IPS-20b (cell line): ENCODE results near the gene ATP8A2.

ENCODE experiments used
- H3K27ac ChIP-seq: one replicate; pipeline ENCODE4 v1.5.1; 2013; ENCODE audit warnings: low read length
- H3K27me3 ChIP-seq: 2 replicates; pipeline ENCODE4 v1.6.1; 2013; ENCODE audit warnings: mild to moderate bottlenecking, low read length, inconsistent platforms; ENCODE audit not compliant: insufficient read depth
- H3K36me3 ChIP-seq: 2 replicates; pipeline ENCODE4 v1.6.1; 2013; ENCODE audit warnings: low read depth, mild to moderate bottlenecking, inconsistent platforms, low read length, moderate library complexity; ENCODE audit not compliant: insufficient read depth
- H3K4me1 ChIP-seq: 2 replicates; pipeline ENCODE4 v1.6.1; 2013; ENCODE audit warnings: mild to moderate bottlenecking, control low read depth, inconsistent platforms, low read length, moderate library complexity; ENCODE audit not compliant: insufficient read depth
- H3K4me3 ChIP-seq: 2 replicates; pipeline ENCODE4 v1.5.1; 2013; ENCODE audit warnings: mild to moderate bottlenecking, low read length, inconsistent platforms
- H3K9ac ChIP-seq: 2 replicates; pipeline ENCODE4 v1.6.1; 2013; ENCODE audit warnings: low read depth, mild to moderate bottlenecking, inconsistent platforms, low read length, moderate library complexity
- H3K9me3 ChIP-seq: 2 replicates; pipeline ENCODE4 v1.6.1; 2013; ENCODE audit warnings: mild to moderate bottlenecking, low read depth, low read length, inconsistent platforms; ENCODE audit not compliant: insufficient read depth

ATP8A2 gene

GRCh38 chr13:25422153-25422552 lies 50.4 kb downstream of the ATP8A2 start:
- no peak overlapping the region for H3K27ac ChIP-seq
- H3K4me3 ChIP-seq, result no peak overlapping the region
- H3K9me3 ChIP-seq, result peaks cover 6% of the 10 kb centered on the region; the same call in 1 of the 2 replicates
- H3K9ac ChIP-seq, result no peak overlapping the region
- no peaks in the 10 kb centered on the region for H3K36me3 ChIP-seq
- no peaks in the 10 kb centered on the region for H3K27me3 ChIP-seq
- H3K4me1 ChIP-seq, result peaks cover 19% of the 10 kb centered on the region

- peaks cover 10% of the 10 kb centered on the region; the same call in 1 of the 2 replicates for H3K4me1 ChIP-seq
- H3K4me3 ChIP-seq, result no peak overlapping the region
- H3K27me3 ChIP-seq, result no peaks in the 10 kb centered on the region
- H3K9ac ChIP-seq, result no peak overlapping the region
- no peaks in the 10 kb centered on the region for H3K36me3 ChIP-seq
- peaks cover 13% of the 10 kb centered on the region; the same call in 1 of the 2 replicates for H3K9me3 ChIP-seq
- H3K27ac ChIP-seq, result no peak overlapping the region
Observed at GRCh38 chr13:25423831-25424230, 52.1 kb downstream of the ATP8A2 start.

- Histone ChIP-seq H3K4me1 (no peaks in the 10 kb centered on the region), H3K9ac (no peak overlapping the region), H3K27me3 (no peaks in the 10 kb centered on the region)
Observed at GRCh38 chr13:25429466-25429865, 57.7 kb downstream of the ATP8A2 start.

GRCh38 chr13:25432691-25433090 lies 60.9 kb downstream of the ATP8A2 start:
- no peaks in the 10 kb centered on the region for H3K4me1 ChIP-seq
- no peak overlapping the region for H3K27ac ChIP-seq
- peaks cover under 1% of the 10 kb centered on the region; the same call in 1 of the 2 replicates for H3K9me3 ChIP-seq
- no peaks in the 10 kb centered on the region for H3K27me3 ChIP-seq
- H3K4me3 ChIP-seq, result no peak overlapping the region
- no peaks in the 10 kb centered on the region for H3K36me3 ChIP-seq
- no peak overlapping the region for H3K9ac ChIP-seq

More at GRCh38 chr13:25429466-25429865, 57.7 kb downstream of the ATP8A2 start:
- Histone ChIP-seq H3K36me3 (no peaks in the 10 kb centered on the region), H3K4me3 (no peak overlapping the region), H3K27ac (no peak overlapping the region), H3K9me3 (peaks cover 13% of the 10 kb centered on the region; the same call in 1 of the 2 replicates)

- Histone ChIP-seq H3K9me3 (no peaks in the 10 kb centered on the region), H3K27ac (no peak overlapping the region), H3K36me3 (no peaks in the 10 kb centered on the region), H3K4me1 (no peaks in the 10 kb centered on the region), H3K9ac (no peak overlapping the region), H3K27me3 (no peaks in the 10 kb centered on the region), H3K4me3 (no peak overlapping the region)
Observed at GRCh38 chr13:25440061-25440460, 68.3 kb downstream of the ATP8A2 start.

GRCh38 chr13:25446261-25446660 lies 74.5 kb downstream of the ATP8A2 start:
- H3K9me3 ChIP-seq, result no peaks in the 10 kb centered on the region

GRCh38 chr13:25447396-25447795 lies 75.6 kb downstream of the ATP8A2 start:
- Histone ChIP-seq H3K27me3 (no peaks in the 10 kb centered on the region), H3K9ac (no peak overlapping the region)

More at GRCh38 chr13:25446261-25446660, 74.5 kb downstream of the ATP8A2 start:
- H3K4me1 ChIP-seq, result no peaks in the 10 kb centered on the region
- no peak overlapping the region for H3K9ac ChIP-seq
- H3K36me3 ChIP-seq, result no peaks in the 10 kb centered on the region
- no peak overlapping the region for H3K27ac ChIP-seq
- H3K27me3 ChIP-seq, result no peaks in the 10 kb centered on the region
- H3K4me3 ChIP-seq, result no peak overlapping the region

GRCh38 chr13:25453850-25454365 lies 82.1 kb downstream of the ATP8A2 start:
- Histone ChIP-seq H3K4me1 (no peaks in the 10 kb centered on the region), H3K9me3 (no peaks in the 10 kb centered on the region), H3K27ac (no peak overlapping the region), H3K9ac (no peak overlapping the region), H3K4me3 (no peak overlapping the region), H3K27me3 (no peaks in the 10 kb centered on the region), H3K36me3 (no peaks in the 10 kb centered on the region)

More at GRCh38 chr13:25447396-25447795, 75.6 kb downstream of the ATP8A2 start:
- Histone ChIP-seq H3K9me3 (no peaks in the 10 kb centered on the region), H3K4me3 (no peak overlapping the region), H3K27ac (no peak overlapping the region), H3K4me1 (no peaks in the 10 kb centered on the region), H3K36me3 (no peaks in the 10 kb centered on the region)

GRCh38 chr13:25455146-25455545 lies 83.4 kb downstream of the ATP8A2 start:
- no peaks in the 10 kb centered on the region for H3K27me3 ChIP-seq
- no peak overlapping the region for H3K4me3 ChIP-seq
- no peak overlapping the region for H3K27ac ChIP-seq
- H3K9me3 ChIP-seq, result no peaks in the 10 kb centered on the region
- H3K4me1 ChIP-seq, result no peaks in the 10 kb centered on the region
- no peak overlapping the region for H3K9ac ChIP-seq
- no peaks in the 10 kb centered on the region for H3K36me3 ChIP-seq

- Histone ChIP-seq H3K4me1 (no peaks in the 10 kb centered on the region), H3K9me3 (no peaks in the 10 kb centered on the region), H3K9ac (no peak overlapping the region), H3K27ac (no peak overlapping the region), H3K4me3 (no peak overlapping the region), H3K27me3 (no peaks in the 10 kb centered on the region), H3K36me3 (no peaks in the 10 kb centered on the region)
Observed at GRCh38 chr13:25457566-25457965, 85.8 kb downstream of the ATP8A2 start.

- H3K36me3 ChIP-seq, result no peaks in the 10 kb centered on the region
- H3K27me3 ChIP-seq, result peaks cover 9% of the 10 kb centered on the region; the same call in 1 of the 2 replicates
- no peaks in the 10 kb centered on the region for H3K9me3 ChIP-seq
- H3K27ac ChIP-seq, result no peak overlapping the region
- H3K4me1 ChIP-seq, result no peaks in the 10 kb centered on the region
- H3K4me3 ChIP-seq, result no peak overlapping the region
- no peak overlapping the region for H3K9ac ChIP-seq
Observed at GRCh38 chr13:25462301-25463125, 90.7 kb downstream of the ATP8A2 start.

- Histone ChIP-seq H3K9ac (no peak overlapping the region), H3K9me3 (no peaks in the 10 kb centered on the region), H3K4me3 (no peak overlapping the region), H3K36me3 (no peaks in the 10 kb centered on the region), H3K27ac (no peak overlapping the region), H3K27me3 (peaks cover 18% of the 10 kb centered on the region), H3K4me1 (no peaks in the 10 kb centered on the region)
Observed at GRCh38 chr13:25463496-25463895, 91.7 kb downstream of the ATP8A2 start.
